GM12878 (cell line): Measurements from ENCODE around the gene NKD1. TPM values are rescaled to one million over a fixed set of nuclear protein-coding genes. Genes with fewer than 3 reads are reported as not detected.
A peak's percentile ranks its signal among the peaks of the same experiment; 100 is the strongest.

Experiments
- ATAC-seq: fragments of 200-7000 bp; cut with Tn5 transposase; 3 replicates; pipeline ENCODE4 v1.9.1; 2020; ENCODE audit warnings: mild to moderate bottlenecking, moderate library complexity
- BruUV-seq: library from RNA; stranded (reverse); fragments of 400-500 nt; replicated peaks from 2 replicates; lab custom pipeline; 2021; lab: Mats Ljungman, UMichigan
- CTCF ChIA-PET: fragments of 300-600 bp; sonication (Branson Sonifier 250); formaldehyde crosslinking; extraction: SDS; loops from one replicate; lab custom pipeline; 2021; ENCODE audit warnings: inconsistent platforms; lab: Yijun Ruan, JAX
- POLR2A ChIA-PET: fragments of 350-600 bp; formaldehyde crosslinking; extraction: SDS; loops from one replicate; lab custom pipeline; 2021; ENCODE audit warnings: inconsistent platforms; lab: Charles Lee
- RAD21 ChIA-PET: fragments of 300-600 bp; sonication (Branson Sonifier 250); formaldehyde crosslinking; loops from one replicate; lab custom pipeline; 2023; ENCODE audit warnings: antibody characterized with exemption; ENCODE audit not compliant: unreplicated experiment; lab: Charles Lee
- SMC1A ChIA-PET: fragments of 300-600 bp; sonication (Branson Sonifier 250); formaldehyde crosslinking; loops from one replicate; lab custom pipeline; 2023; ENCODE audit not compliant: unreplicated experiment, uncharacterized antibody; lab: Charles Lee
- DNase-seq: peaks from one replicate; pipeline ENCODE4 v3.0.0-alpha.2; 2011; ENCODE audit warnings: low read depth, low spot score
- FAIRE-seq: peaks from 3 replicates; lab custom pipeline; 2011; peaks lifted over from hg19 to GRCh38; lab: Jason Lieb, UNC
- H2AFZ ChIP-seq: 2 replicates; pipeline ENCODE4 v1.6.0; 2011; ENCODE audit warnings: low read depth, low read length, control low read depth; ENCODE audit not compliant: control insufficient read depth
- H3K27ac ChIP-seq: 2 replicates; pipeline ENCODE4 v1.5.1; 2011; ENCODE audit warnings: control low read depth; ENCODE audit not compliant: control insufficient read depth, insufficient read depth
- H3K27me3 ChIP-seq, 2 experiments: replicated peaks in 1 of 2; 2 replicates each; pipeline versions ENCODE4 v1.6.0 to v1.6.1; 2011; ENCODE audit warnings: low read length in 1 of 2; ENCODE audit not compliant: control insufficient read depth in 2 of 2, insufficient read depth in 2 of 2
- H3K36me3 ChIP-seq, 2 experiments: 2 replicates each; pipeline ENCODE4 v1.5.1; 2011; ENCODE audit warnings: low read length in 1 of 2; ENCODE audit not compliant: control insufficient read depth in 2 of 2, insufficient read depth in 2 of 2
- H3K4me1 ChIP-seq: 2 replicates; pipeline ENCODE4 v1.6.1; 2011; ENCODE audit warnings: mild to moderate bottlenecking, low read length, moderate library complexity, mixed read lengths; ENCODE audit not compliant: control insufficient read depth, insufficient read depth
- H3K4me2 ChIP-seq: 2 replicates; pipeline ENCODE4 v1.6.0; 2011; ENCODE audit warnings: control low read depth; ENCODE audit not compliant: control insufficient read depth, insufficient read depth
- H3K4me3 ChIP-seq: fragments of 200-600 bp; sonication (generic); 2 replicates; pipeline ENCODE4 v1.5.1; 2016
- H3K79me2 ChIP-seq: 2 replicates; pipeline ENCODE4 v1.6.0; 2011; ENCODE audit warnings: low read length; ENCODE audit not compliant: control insufficient read depth, insufficient read depth
- H3K9ac ChIP-seq: 2 replicates; pipeline ENCODE4 v1.8.0; 2011; ENCODE audit warnings: low read length, control low read depth, mixed read lengths; ENCODE audit not compliant: control insufficient read depth, insufficient read depth
- H3K9me3 ChIP-seq: replicated peaks from 3 replicates; pipeline ENCODE4 v1.5.1; 2011; ENCODE audit warnings: mild to moderate bottlenecking, low read length; ENCODE audit not compliant: control insufficient read depth, insufficient read depth
- H4K20me1 ChIP-seq: 2 replicates; pipeline ENCODE4 v1.6.0; 2011; ENCODE audit not compliant: control insufficient read depth, insufficient read depth
- ATF7 ChIP-seq: fragments of 450-650 bp; IDR thresholded peaks from 2 replicates; pipeline ENCODE4 v1.6.1; 2016; ENCODE audit warnings: low read depth, mild to moderate bottlenecking
- JUNB ChIP-seq: IDR thresholded peaks from 2 replicates; pipeline ENCODE4 v1.6.1; 2016; ENCODE audit warnings: antibody characterized with exemption, mild to moderate bottlenecking
- MEF2A ChIP-seq: IDR thresholded peaks from 2 replicates; pipeline ENCODE4 v1.6.1; 2011; ENCODE audit warnings: low read depth, mild to moderate bottlenecking, low read length, moderate library complexity; ENCODE audit not compliant: insufficient read depth
- NFIC ChIP-seq: IDR thresholded peaks from 2 replicates; pipeline ENCODE4 v1.6.1; 2012; ENCODE audit warnings: low read depth, mild to moderate bottlenecking, inconsistent platforms, low read length, moderate library complexity
- POU2F2 ChIP-seq: IDR thresholded peaks from 3 replicates; pipeline ENCODE4 v1.6.1; 2011; ENCODE audit warnings: low read depth, mild to moderate bottlenecking, low read length, borderline replicate concordance
- RUNX3 ChIP-seq: IDR thresholded peaks from 2 replicates; pipeline ENCODE4 v1.6.1; 2012; ENCODE audit warnings: low read length, inconsistent platforms
- STAT1 ChIP-seq: fragments of 450-650 bp; conservative IDR thresholded peaks from 2 replicates; pipeline ENCODE4 v1.6.1; 2014; ENCODE audit warnings: antibody characterized with exemption, mild to moderate bottlenecking
- WGBS: methylation state at CpG from one replicate; pipeline ENCODE4 v1.1.6; 2016; ENCODE audit warnings: low lambda C conversion rate; ENCODE audit not compliant: insufficient replicate concordance, insufficient coverage; ENCODE audit errors: missing lambda C conversion rate; 5-methylcytosine and 5-hydroxymethylcytosine counted together
- in situ Hi-C: fragments of 300-500 bp; cut with MboI; formaldehyde crosslinking; loops from 9 replicates; pipeline ENCODE4 v1.14.3; 2018; ENCODE audit warnings: mixed read lengths
- intact Hi-C: fragments of 100-400 bp; cut with micrococcal nuclease; formaldehyde crosslinking; loops from one replicate; pipeline ENCODE4 v1.14.2; 2022; ENCODE audit not compliant: unreplicated experiment
- polyA plus RNA-seq, 11 experiments: library from polyadenylated mRNA; depleted of rRNA in 4 of 11; unstranded in 6 of 11; stranded (reverse) in 5 of 11; fragments of >200 nt; fragmentation: Nextera tagmentation in 4 of 11; fragmentation: Illumina TruSeq in 1 of 11; extraction: Ambion mirVana in 4 of 11; extraction: Trizol in 1 of 11; gene quantifications; 1 replicate in 1 of 11; 2 replicates in 10 of 11; pipeline versions ENCODE4 v1.2.1 to v1.2.3, GENCODE V29; 2011 to 2016; ENCODE audit warnings: inconsistent platforms in 2 of 11, missing spikeins in 2 of 11, low read depth in 1 of 11
- total RNA-seq, 4 experiments: library from RNA; depleted of rRNA in 3 of 4; stranded (reverse); fragments of >200 nt in 3 of 4; fragmentation: Illumina TruSeq in 1 of 4; extraction: Trizol in 1 of 4; gene quantifications; 2 replicates each; pipeline versions ENCODE4 v1.2.1 to v1.2.3, GENCODE V29; 2013 to 2021
- TF ChIP-seq, protein P1 (sequence below): fragments of 450-650 bp; formaldehyde crosslinking; IDR thresholded peaks from 2 replicates; pipeline ENCODE4 v1.4.0; 2022; ENCODE audit warnings: mild to moderate bottlenecking, moderate library complexity
- TF ChIP-seq, protein P2 (sequence below): fragments of 450-650 bp; IDR thresholded peaks from 2 replicates; pipeline ENCODE4 v1.6.1; 2018; ENCODE audit warnings: mild to moderate bottlenecking, low read depth, moderate library complexity; ENCODE audit not compliant: partially characterized antibody
- TF ChIP-seq, protein P3 (sequence below): fragments of 450-650 bp; IDR thresholded peaks from 2 replicates; pipeline ENCODE4 v1.6.1; 2017; ENCODE audit warnings: low read depth, mild to moderate bottlenecking, moderate library complexity

The NKD1 gene
- total and polyA plus RNA-seq, 10 of the 15 experiments (the other 5 are each of a cell fraction or from before 2014, with no cell fraction given): under 0.01 to 0.49 (median 0.04) TPM; not detected in 2

DNA sequence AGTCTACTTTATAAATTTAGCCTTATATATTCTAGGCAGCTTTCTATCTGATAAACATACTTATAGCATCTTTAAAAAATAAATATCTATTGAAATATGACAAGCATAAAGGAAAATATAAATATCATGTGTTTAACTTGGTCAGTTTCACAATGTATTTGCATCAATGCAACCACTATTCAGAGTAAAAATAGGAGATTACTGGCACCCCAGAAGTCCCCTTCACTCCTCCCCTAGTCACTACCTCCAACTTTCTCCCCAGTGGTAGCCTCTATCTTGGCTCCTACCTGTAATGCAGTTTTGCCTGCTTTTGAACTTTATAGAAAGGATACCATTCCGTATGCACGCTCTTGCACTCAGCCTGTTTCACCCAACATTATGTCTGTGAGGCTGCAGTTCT is 142.0 kb downstream of the NKD1 start:
- Histone ChIP-seq H3K9me3 (no peaks in the 10 kb centered on the region), H3K4me2 (peak overlapping the region; percentile 15; the same call in 1 of the 2 replicates), H3K4me3 (no peak overlapping the region), H3K79me2 (peaks cover 17% of the 10 kb centered on the region), H3K9ac (no peak overlapping the region), H3K36me3 (no peaks in the 10 kb centered on the region), H4K20me1 (no peaks in the 10 kb centered on the region), H3K4me1 (peaks cover 29% of the 10 kb centered on the region), H2AFZ (no peak overlapping the region), H3K27me3 (no peaks in the 10 kb centered on the region), H3K27ac (no peak overlapping the region)
- intact Hi-C loops (no loop called here), in situ Hi-C loops (no loop called here)
- DNase-seq (no peak), FAIRE-seq (no peak), ATAC-seq (peak; percentile 30; the same call in 2 of the 3 replicates)
- RAD21 ChIA-PET: interaction anchor here (1.4 to 1.5 kb wide), 2 partner anchors 51 to 56 kb away, joined by 3 to 4 read pairs; partner anchors contain the start of gene CYLD
- 46% methylated on average over 2 of the region's 2 CpGs for WGBS
- SMC1A ChIA-PET: interaction anchor here (0.6 to 1.4 kb wide), 4 partner anchors 9 to 689 kb away, joined by 3 to 5 read pairs (median 3); partner anchors contain the start of gene SNX20
- TF ChIP-seq NFIC (0 out of 2 replicates have a peak, but pooled peaks have one; percentile 15), MEF2A (0 out of 2 replicates have a peak, but pooled peaks have one; percentile 35), POU2F2 (no peak), JUNB (peak; percentile 36; the same call in 1 of the 2 replicates), ATF7 (0 out of 2 replicates have a peak, but pooled peaks have one; percentile 16), RUNX3 (peak; percentile 58; the same call in 1 of the 2 replicates), STAT1 (no peak)
- TF ChIP-seq, protein P1, sequence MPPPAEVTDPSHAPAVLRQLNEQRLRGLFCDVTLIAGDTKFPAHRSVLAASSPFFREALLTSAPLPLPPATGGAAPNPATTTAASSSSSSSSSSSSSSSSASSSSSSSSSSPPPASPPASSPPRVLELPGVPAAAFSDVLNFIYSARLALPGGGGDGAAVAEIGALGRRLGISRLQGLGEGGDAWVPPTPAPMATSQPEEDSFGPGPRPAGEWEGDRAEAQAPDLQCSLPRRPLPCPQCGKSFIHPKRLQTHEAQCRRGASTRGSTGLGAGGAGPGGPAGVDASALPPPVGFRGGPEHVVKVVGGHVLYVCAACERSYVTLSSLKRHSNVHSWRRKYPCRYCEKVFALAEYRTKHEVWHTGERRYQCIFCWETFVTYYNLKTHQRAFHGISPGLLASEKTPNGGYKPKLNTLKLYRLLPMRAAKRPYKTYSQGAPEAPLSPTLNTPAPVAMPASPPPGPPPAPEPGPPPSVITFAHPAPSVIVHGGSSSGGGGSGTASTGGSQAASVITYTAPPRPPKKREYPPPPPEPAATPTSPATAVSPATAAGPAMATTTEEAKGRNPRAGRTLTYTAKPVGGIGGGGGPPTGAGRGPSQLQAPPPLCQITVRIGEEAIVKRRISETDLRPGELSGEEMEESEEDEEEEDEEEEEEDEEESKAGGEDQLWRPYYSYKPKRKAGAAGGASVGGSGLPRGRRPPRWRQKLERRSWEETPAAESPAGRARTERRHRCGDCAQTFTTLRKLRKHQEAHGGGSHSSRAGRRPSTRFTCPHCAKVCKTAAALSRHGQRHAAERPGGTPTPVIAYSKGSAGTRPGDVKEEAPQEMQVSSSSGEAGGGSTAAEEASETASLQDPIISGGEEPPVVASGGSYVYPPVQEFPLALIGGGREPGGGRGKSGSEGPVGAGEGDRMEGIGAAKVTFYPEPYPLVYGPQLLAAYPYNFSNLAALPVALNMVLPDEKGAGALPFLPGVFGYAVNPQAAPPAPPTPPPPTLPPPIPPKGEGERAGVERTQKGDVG: no peak
- TF ChIP-seq, protein P2, sequence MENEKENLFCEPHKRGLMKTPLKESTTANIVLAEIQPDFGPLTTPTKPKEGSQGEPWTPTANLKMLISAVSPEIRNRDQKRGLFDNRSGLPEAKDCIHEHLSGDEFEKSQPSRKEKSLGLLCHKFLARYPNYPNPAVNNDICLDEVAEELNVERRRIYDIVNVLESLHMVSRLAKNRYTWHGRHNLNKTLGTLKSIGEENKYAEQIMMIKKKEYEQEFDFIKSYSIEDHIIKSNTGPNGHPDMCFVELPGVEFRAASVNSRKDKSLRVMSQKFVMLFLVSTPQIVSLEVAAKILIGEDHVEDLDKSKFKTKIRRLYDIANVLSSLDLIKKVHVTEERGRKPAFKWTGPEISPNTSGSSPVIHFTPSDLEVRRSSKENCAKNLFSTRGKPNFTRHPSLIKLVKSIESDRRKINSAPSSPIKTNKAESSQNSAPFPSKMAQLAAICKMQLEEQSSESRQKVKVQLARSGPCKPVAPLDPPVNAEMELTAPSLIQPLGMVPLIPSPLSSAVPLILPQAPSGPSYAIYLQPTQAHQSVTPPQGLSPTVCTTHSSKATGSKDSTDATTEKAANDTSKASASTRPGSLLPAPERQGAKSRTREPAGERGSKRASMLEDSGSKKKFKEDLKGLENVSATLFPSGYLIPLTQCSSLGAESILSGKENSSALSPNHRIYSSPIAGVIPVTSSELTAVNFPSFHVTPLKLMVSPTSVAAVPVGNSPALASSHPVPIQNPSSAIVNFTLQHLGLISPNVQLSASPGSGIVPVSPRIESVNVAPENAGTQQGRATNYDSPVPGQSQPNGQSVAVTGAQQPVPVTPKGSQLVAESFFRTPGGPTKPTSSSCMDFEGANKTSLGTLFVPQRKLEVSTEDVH: no peak
- TF ChIP-seq, protein P3, sequence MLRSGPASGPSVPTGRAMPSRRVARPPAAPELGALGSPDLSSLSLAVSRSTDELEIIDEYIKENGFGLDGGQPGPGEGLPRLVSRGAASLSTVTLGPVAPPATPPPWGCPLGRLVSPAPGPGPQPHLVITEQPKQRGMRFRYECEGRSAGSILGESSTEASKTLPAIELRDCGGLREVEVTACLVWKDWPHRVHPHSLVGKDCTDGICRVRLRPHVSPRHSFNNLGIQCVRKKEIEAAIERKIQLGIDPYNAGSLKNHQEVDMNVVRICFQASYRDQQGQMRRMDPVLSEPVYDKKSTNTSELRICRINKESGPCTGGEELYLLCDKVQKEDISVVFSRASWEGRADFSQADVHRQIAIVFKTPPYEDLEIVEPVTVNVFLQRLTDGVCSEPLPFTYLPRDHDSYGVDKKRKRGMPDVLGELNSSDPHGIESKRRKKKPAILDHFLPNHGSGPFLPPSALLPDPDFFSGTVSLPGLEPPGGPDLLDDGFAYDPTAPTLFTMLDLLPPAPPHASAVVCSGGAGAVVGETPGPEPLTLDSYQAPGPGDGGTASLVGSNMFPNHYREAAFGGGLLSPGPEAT: 0 out of 2 replicates have a peak, but pooled peaks have one; percentile 46
- no TSS peak for BruUV-seq
- POLR2A ChIA-PET: interaction anchor here (0.9 to 1.0 kb wide), 3 partner anchors 8 to 51 kb away, joined by 3 read pairs; partner anchors contain the start of genes CYLD and SNX20
- CTCF ChIA-PET: interaction anchor here (0.9 to 1.1 kb wide), 3 partner anchors 9 to 13 kb away, joined by 3 read pairs; partner anchors contain the start of gene SNX20
